NCI-H526 (cell line): ENCODE measurements around the gene RMI1.

ENCODE experiments used
- DNase-seq, 2 experiments: peaks; one replicate each; lab custom pipeline; 2025; lab: John Stamatoyannopoulos, UW

The RMI1 gene

GRCh38 chr9:83969602-83970001 is 11.0 kb upstream of the RMI1 start:
- DNase-seq = no peak

DNA sequence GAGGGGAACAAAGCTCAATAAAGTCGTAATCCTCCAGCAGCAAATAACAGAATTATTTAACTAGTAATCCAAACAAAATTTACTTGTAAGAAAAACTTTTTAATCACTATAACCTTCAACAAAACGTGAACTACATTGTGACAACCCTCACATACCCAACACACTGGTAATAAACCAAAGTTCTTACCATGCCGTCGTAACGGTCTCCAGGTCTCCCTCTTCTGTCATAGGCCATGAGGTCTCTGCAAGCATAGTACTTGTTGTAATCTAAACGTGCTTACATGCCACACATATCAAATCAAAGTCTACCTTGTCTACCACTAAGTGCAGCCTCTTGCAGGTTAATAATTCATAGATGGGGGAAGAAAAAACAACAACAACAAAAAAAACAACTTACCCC is 9.1 kb upstream of the RMI1 start:
- DNase-seq = no peak

- DNase-seq = no peak
Measured at GRCh38 chr9:83972286-83972685, 8.3 kb upstream of the RMI1 start.

GRCh38 chr9:83975300-83975699 is 5.3 kb upstream of the RMI1 start:
- DNase-seq = no peak

DNA sequence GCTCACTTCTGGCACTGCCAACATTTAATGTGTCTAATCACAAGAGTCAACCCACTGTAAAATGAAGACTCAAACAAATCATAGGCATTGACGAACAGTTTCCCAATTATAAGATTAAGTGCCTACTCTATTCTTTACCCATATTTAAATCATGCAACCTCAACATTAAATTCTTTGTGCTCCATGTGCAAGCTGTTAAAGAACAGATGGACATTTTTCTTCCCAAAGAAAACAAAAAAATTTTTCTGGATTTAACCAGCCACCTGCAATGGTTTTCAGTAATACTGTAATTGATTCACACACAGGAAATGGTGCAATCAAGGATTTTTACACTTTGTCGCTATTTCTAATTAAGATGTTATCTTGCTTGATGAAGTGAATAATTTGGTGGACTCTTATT is 4.2 kb upstream of the RMI1 start:
- DNase-seq = no peak

DNA sequence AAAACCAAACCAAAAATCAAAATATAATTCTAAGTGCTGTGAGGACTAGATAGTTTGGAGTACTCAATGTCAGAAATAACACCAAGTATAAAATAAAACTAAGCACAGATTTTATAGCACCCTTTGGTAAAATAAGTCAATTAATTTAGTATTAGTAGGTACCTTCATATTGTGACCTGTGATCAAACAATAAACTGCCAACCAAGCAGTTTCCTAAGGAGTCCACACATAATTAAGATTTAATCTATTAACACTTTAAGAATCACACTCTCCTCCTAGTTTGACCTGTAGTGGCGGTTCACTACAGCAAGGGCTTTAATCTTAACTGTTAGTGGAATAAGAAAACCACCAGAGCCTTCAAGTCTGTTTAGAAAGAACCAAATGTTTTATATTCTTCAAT is 3.4 kb upstream of the RMI1 start:
- DNase-seq = no peak

GRCh38 chr9:83978992-83979811 is 1.4 kb upstream of the RMI1 start:
- peak; percentile 37 to 72 for DNase-seq

DNA sequence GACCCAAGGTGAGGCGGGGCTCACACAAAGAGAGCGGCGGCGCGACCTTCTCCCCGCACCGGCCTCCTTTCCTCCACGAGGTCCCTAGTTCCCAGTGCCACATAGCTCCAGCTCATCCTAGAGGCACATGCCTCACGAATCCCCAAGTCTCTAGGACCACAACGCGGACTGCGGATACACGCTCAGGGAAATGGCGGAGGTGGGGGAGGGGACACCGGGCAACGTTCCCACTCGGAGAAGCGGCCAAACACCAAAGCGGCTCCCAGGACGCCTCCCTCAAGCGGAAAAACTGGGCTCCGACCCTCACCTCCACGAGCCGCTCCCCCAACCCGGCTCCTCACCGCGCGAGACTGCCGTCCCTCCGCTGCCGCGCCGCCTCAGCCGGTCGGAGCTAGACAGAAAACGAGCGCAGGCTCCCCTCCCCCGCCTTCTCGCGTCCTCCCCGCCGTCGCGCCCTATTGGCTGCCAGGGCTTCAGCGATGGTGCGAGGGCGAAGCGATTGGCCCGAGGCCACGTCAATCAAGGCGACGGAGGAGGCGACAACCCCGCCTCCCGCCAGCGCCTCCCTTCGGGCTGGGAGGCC is 702 bp upstream of the RMI1 start, which contains the start of gene HNRNPK:
Gene HNRNPK (minus strand): TSS at position 404 of the 583 bp plus-strand sequence. CDS start 1,963 bp downstream, outside the sequence.
- DNase-seq = peak; percentile 90 to 95

DNA sequence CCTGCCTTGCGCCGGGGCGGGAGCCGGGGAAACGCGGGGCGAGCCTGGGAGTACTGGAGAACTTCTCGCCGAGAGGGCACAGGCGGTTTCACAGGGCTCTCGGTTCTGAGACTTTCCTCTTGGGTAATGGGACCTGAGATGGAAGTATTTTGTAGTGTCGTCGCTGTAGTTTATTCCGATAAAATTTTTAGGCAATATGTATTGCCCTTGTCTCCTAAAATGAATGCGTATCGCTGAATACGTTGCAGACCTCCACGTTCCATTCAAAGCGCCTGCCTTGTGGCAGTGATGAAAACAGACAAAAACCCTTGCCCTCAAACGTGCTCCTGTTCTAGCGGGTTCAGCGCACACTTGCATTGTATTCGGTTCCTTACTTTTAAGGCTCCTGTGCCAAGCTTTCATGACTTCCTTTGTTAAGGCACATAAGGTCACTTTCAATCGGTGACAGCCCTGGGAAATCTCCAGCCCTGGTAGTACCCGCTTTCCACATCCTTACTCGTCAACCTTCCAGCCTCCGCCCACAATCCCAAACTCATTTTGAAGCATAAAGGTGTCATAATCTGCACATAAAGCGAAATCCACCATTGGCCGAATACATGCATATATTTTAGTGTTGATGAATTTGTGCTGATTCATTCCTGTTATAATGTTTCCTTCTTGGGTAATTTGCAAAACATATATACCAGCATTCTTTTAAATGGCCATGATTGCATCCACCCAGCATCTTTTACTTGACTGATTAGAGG is 694 bp downstream of the RMI1 start:
- DNase-seq = peak in 1 of 2 experiments; percentile 45

GRCh38 chr9:83986195-83986594 is 5.6 kb downstream of the RMI1 start:
- DNase-seq = no peak

- no peak for DNase-seq
Measured at GRCh38 chr9:83986765-83987401, 6.3 kb downstream of the RMI1 start.

DNA sequence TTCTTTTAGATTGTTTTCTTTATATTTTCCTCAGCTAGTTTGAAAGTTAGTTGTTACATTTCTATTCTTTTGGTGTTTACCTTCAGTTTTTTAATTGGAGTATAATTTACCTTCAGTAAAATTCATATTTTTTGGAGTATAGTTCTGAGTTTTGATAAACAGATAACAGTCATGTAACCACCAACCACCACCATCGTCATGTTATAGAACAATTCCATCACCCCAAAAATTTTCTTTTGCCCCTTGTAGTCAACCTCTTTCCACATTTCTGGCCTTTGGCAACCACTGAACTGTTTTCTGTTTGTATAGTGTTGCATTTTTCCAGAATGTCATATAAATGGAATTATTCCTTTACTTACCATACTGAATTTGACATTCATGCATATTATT is 6.8 kb downstream of the RMI1 start:
- no peak for DNase-seq

GRCh38 chr9:83988411-83988810 is 7.8 kb downstream of the RMI1 start:
- no peak for DNase-seq

- no peak for DNase-seq
Measured at GRCh38 chr9:83991355-83991754, 10.8 kb downstream of the RMI1 start.

DNA sequence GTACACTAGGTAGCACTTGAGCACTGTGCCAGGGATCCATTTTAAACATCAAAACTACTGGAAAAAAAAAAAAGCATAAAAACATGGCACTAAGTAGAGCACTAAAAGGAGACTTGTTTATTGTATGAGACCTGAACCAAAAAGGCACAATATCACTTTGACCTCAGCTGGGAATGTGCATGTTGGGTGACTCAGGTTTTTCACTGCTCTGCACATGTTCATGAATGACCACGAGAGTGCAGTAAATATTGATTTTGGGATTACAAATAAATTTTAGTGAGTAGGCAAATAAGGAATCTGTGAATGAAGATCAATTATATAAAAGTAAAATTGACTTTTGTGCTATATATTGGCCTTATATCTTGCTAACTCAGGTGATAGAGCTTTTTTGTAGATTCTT is 11.8 kb downstream of the RMI1 start:
- DNase-seq = no peak

DNA sequence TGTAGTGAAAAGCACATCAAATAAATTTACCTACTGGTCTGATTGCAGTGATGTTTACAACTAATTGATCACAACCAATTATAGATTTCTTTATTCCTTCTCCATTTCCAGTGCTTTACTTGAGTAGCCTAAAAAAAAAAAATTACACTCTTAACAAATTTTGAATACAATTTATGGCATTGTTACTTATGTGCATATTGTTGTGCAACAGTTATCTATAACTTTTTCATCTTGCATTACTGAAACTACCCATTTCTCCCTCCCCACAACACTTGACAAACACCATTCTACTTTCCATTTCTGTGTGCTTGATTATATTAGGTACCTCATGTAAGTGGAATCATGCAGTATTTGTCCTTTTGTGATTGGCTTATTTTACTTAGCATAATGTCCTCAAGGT is 12.3 kb downstream of the RMI1 start:
- DNase-seq = no peak

DNA sequence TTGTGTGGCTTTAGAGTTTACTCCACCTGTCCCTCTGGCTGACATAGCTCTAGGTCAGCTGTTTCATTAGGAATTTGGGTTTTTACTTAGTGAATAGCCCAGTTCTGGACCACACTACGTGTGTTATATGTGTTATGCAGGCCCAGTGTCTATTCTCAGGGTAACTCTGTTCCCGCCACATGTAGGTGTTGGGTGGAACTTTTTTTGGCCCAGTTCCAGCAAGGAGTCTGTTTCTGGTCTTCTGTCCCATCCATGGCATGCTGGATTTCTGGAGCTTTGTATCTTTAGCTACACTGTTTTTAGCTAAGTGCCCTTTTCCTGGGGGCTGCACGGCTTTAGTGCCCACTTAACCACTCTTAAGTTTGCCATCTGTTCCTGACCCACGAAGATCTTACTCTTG is 15.5 kb downstream of the RMI1 start:
- DNase-seq = no peak

- no peak for DNase-seq
Measured at GRCh38 chr9:83999141-83999918, 18.7 kb downstream of the RMI1 start.

- DNase-seq = no peak
Measured at GRCh38 chr9:84000186-84000585, 19.6 kb downstream of the RMI1 start.

- DNase-seq = no peak
Measured at GRCh38 chr9:84001621-84002020, 21.0 kb downstream of the RMI1 start.

GRCh38 chr9:84002344-84002743 is 21.7 kb downstream of the RMI1 start:
- DNase-seq = no peak

GRCh38 chr9:84003246-84003645 is 22.6 kb downstream of the RMI1 start:
- no peak for DNase-seq
